ENCODE measurements around the gene SLC4A2.

DNA sequence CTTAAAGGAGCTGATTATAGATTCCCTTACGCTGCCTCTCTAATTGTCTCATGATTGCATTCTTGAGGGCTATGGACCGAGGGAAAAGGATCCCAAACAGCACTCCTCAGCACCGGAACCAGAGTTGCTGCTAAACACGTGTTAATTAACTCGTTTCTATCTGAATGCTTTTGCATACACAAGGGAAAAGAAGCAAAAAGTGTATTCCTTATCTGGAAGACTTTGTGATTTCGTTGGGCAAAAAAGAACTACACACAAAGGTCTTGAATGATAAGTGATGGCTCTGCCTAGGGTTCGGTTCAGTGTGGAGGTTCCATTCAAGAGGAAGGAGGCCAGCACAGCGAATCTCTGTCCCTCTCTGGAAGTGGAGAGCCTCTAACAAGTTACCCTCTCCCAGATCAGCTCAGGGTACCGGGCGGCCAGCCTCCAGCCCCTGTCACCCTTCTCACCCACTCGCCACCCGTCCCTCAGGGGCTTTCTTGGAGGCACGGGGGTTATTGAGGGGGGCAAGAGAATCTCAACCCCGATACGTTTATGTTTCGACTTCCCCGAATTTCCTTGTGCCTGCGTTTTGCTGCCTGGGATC is 515 bp upstream of the SLC4A2 start:
- TF ChIP-seq, protein P1, sequence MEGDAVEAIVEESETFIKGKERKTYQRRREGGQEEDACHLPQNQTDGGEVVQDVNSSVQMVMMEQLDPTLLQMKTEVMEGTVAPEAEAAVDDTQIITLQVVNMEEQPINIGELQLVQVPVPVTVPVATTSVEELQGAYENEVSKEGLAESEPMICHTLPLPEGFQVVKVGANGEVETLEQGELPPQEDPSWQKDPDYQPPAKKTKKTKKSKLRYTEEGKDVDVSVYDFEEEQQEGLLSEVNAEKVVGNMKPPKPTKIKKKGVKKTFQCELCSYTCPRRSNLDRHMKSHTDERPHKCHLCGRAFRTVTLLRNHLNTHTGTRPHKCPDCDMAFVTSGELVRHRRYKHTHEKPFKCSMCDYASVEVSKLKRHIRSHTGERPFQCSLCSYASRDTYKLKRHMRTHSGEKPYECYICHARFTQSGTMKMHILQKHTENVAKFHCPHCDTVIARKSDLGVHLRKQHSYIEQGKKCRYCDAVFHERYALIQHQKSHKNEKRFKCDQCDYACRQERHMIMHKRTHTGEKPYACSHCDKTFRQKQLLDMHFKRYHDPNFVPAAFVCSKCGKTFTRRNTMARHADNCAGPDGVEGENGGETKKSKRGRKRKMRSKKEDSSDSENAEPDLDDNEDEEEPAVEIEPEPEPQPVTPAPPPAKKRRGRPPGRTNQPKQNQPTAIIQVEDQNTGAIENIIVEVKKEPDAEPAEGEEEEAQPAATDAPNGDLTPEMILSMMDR (IDR thresholded peaks at IDR 0.05): no peak
- TF ChIP-seq POLR2AphosphoS5 (IDR thresholded peaks at IDR 0.05): no peak
